Measurements from ENCODE around the gene GCH1.

DNA sequence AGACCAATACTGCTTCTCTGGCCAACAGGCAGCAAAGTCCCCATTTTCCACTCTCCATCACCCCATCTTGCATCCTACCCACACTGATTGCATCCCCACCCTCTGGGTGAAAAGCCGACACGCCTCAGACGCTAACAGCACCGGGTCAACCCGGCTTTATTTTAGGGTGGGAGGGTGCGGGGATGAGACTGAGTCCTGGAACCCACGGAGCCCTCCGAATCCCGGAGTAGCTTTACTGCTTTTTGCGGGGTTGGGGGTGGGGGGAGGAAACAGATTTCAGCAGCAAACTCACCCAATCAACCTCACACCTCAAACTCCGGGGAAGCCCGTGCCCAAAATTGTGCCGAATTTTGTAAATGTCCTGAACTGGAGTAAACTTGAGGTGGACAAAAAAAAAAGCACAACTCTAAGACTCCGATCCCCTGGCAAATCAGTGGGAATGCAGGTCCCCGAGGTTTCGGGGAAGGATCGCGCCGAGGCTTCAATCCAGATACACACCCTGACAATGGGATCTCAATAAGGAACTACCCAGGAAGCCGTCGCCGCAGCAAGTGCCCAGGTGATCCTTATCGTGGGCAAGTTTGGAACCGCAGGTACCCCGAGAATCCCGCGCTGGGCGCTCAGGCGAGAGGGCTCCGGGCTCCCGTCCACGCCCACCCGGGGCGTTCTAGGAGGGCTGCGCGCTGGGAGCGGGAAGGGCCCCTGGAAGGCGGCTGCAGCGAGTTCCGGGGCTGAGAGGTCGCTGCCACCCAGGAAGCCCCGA is 1.1 kb downstream of the GCH1 start:
- TF ChIP-seq, protein P1, sequence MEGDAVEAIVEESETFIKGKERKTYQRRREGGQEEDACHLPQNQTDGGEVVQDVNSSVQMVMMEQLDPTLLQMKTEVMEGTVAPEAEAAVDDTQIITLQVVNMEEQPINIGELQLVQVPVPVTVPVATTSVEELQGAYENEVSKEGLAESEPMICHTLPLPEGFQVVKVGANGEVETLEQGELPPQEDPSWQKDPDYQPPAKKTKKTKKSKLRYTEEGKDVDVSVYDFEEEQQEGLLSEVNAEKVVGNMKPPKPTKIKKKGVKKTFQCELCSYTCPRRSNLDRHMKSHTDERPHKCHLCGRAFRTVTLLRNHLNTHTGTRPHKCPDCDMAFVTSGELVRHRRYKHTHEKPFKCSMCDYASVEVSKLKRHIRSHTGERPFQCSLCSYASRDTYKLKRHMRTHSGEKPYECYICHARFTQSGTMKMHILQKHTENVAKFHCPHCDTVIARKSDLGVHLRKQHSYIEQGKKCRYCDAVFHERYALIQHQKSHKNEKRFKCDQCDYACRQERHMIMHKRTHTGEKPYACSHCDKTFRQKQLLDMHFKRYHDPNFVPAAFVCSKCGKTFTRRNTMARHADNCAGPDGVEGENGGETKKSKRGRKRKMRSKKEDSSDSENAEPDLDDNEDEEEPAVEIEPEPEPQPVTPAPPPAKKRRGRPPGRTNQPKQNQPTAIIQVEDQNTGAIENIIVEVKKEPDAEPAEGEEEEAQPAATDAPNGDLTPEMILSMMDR (IDR thresholded peaks at IDR 0.05; ENCODE audit: insufficient read depth, low read length) = no peak
- TF ChIP-seq POLR2AphosphoS5 (IDR thresholded peaks at IDR 0.05; ENCODE audit: low read depth) = no peak

Measured in HL-60 (cell line).